Trophoblast cell (in vitro differentiated cells and primary cell): Measurements from ENCODE around the gene FUOM.

Experiments used
- DNase-seq, 2 donors: peaks; one replicate each; pipeline ENCODE4 v3.0.0-alpha.2; 2016
- H2AFZ ChIP-seq: 2 replicates; pipeline ENCODE4 v1.6.1; 2013; ENCODE audit warnings: low read length, moderate library complexity, mild to moderate bottlenecking; ENCODE audit not compliant: insufficient read depth, poor library complexity
- H2AK5ac ChIP-seq: 2 replicates; pipeline ENCODE4 v1.6.1; 2013; ENCODE audit warnings: mild to moderate bottlenecking, low read length
- H2BK120ac ChIP-seq: 2 replicates; pipeline ENCODE4 v1.6.1; 2013; ENCODE audit warnings: low read length, mild to moderate bottlenecking, moderate library complexity; ENCODE audit not compliant: insufficient read depth, poor library complexity
- H2BK12ac ChIP-seq: 2 replicates; pipeline ENCODE4 v1.6.1; 2013; ENCODE audit warnings: mild to moderate bottlenecking, low read length, moderate library complexity
- H2BK5ac ChIP-seq: 2 replicates; pipeline ENCODE4 v1.6.1; 2013; ENCODE audit warnings: low read length, low read depth, moderate library complexity, mild to moderate bottlenecking; ENCODE audit not compliant: poor library complexity
- H3K14ac ChIP-seq: 2 replicates; pipeline ENCODE4 v1.6.1; 2013; ENCODE audit warnings: mild to moderate bottlenecking, low read length
- H3K18ac ChIP-seq: 2 replicates; pipeline ENCODE4 v1.6.1; 2013; ENCODE audit warnings: mild to moderate bottlenecking, low read length
- H3K23ac ChIP-seq: 2 replicates; pipeline ENCODE4 v1.6.1; 2013; ENCODE audit warnings: low read length
- H3K27ac ChIP-seq: 2 replicates; pipeline ENCODE4 v1.5.1; 2013; ENCODE audit warnings: low read depth, mild to moderate bottlenecking, inconsistent platforms, low read length, moderate library complexity
- H3K27me3 ChIP-seq: 2 replicates; pipeline ENCODE4 v1.6.1; 2013; ENCODE audit warnings: inconsistent platforms, mild to moderate bottlenecking, low read length, moderate library complexity; ENCODE audit not compliant: insufficient read depth
- H3K36me3 ChIP-seq, 2 experiments: 1 replicate in 1 of 2; 2 replicates in 1 of 2; pipeline ENCODE4 v1.6.1; 2013; ENCODE audit warnings: low read length in 2 of 2, mild to moderate bottlenecking in 2 of 2, moderate library complexity in 1 of 2; ENCODE audit not compliant: insufficient read depth in 2 of 2, control insufficient read depth in 1 of 2
- H3K4ac ChIP-seq: 2 replicates; pipeline ENCODE4 v1.6.1; 2013; ENCODE audit warnings: low read depth, mild to moderate bottlenecking, low read length, moderate library complexity
- H3K4me1 ChIP-seq, 2 experiments: 1 replicate in 1 of 2; 2 replicates in 1 of 2; pipeline ENCODE4 v1.6.1; 2013; ENCODE audit warnings: low read length in 2 of 2, mild to moderate bottlenecking in 2 of 2, moderate library complexity in 1 of 2; ENCODE audit not compliant: insufficient read depth in 2 of 2, control insufficient read depth in 1 of 2
- H3K4me2 ChIP-seq: 2 replicates; pipeline ENCODE4 v1.6.1; 2013; ENCODE audit warnings: inconsistent platforms, mild to moderate bottlenecking, low read length, moderate library complexity
- H3K4me3 ChIP-seq: 2 replicates; pipeline ENCODE4 v1.5.1; 2013; ENCODE audit warnings: mild to moderate bottlenecking, low read depth, low read length, inconsistent platforms
- H3K79me1 ChIP-seq: one replicate; pipeline ENCODE4 v1.6.1; 2013; ENCODE audit warnings: low read length
- H3K79me2 ChIP-seq: 2 replicates; pipeline ENCODE4 v1.6.1; 2013; ENCODE audit warnings: low read length, mild to moderate bottlenecking; ENCODE audit not compliant: control insufficient read depth, insufficient read depth, poor library complexity
- H3K9ac ChIP-seq: 2 replicates; pipeline ENCODE4 v1.6.1; 2013; ENCODE audit warnings: mild to moderate bottlenecking, low read length
- H3K9me3 ChIP-seq: 2 replicates; pipeline ENCODE4 v1.6.1; 2013; ENCODE audit warnings: low read depth, mild to moderate bottlenecking, control low read depth, inconsistent platforms, low read length; ENCODE audit not compliant: insufficient read depth
- H4K12ac ChIP-seq: 2 replicates; pipeline ENCODE4 v1.6.1; 2013; ENCODE audit warnings: low read depth, mild to moderate bottlenecking, low read length, moderate library complexity
- H4K8ac ChIP-seq: 2 replicates; pipeline ENCODE4 v1.6.1; 2013; ENCODE audit warnings: low read depth, mild to moderate bottlenecking, low read length, moderate library complexity
- H4K91ac ChIP-seq: one replicate; pipeline ENCODE4 v1.6.1; 2013; ENCODE audit warnings: low read depth, mild to moderate bottlenecking, low read length, moderate library complexity
- WGBS: extraction: QIAGEN DNeasy Blood & Tissue Kit; methylation state at CpG from one replicate; pipeline ENCODE4 v1.1.7; 2013; ENCODE audit warnings: missing lambda C conversion rate; ENCODE audit not compliant: insufficient read length, insufficient coverage; ENCODE audit errors: extremely low coverage; 5-methylcytosine and 5-hydroxymethylcytosine counted together

Gene FUOM

GRCh38 chr10:133326745-133327650 is 30.8 kb downstream of the FUOM start:
- Histone ChIP-seq H2BK120ac (no peak overlapping the region), H2BK12ac (no peak overlapping the region), H3K36me3 (no peaks in the 10 kb centered on the region), H3K79me2 (no peaks in the 10 kb centered on the region), H2BK5ac (no peak overlapping the region), H2AK5ac (no peak overlapping the region), H3K23ac (no peak overlapping the region), H3K27me3 (peaks cover 23% of the 10 kb centered on the region), H3K27ac (no peak overlapping the region), H3K9me3 (peaks cover 4% of the 10 kb centered on the region), H4K12ac (no peak overlapping the region), H4K8ac (no peak overlapping the region), H2AFZ (no peak overlapping the region), H3K4me1 (peaks cover 7 to 16% of the 10 kb centered on the region in 2 experiments), H3K4ac (no peak overlapping the region), H3K4me3 (no peak overlapping the region), H3K18ac (no peak overlapping the region), H3K4me2 (no peak overlapping the region), H3K79me1 (no peaks in the 10 kb centered on the region), H3K14ac (no peak overlapping the region), H4K91ac (no peak overlapping the region), H3K9ac (no peak overlapping the region)
- no CpG with 5 or more reads among the region's 28 CpGs for WGBS
- no peak for DNase-seq

- Histone ChIP-seq H4K8ac (no peak overlapping the region), H2BK5ac (no peak overlapping the region), H3K27me3 (peaks cover 21% of the 10 kb centered on the region), H2AK5ac (no peak overlapping the region), H3K36me3 (no peaks in the 10 kb centered on the region), H3K9ac (no peak overlapping the region), H4K91ac (no peak overlapping the region), H3K23ac (no peak overlapping the region), H3K79me1 (no peaks in the 10 kb centered on the region), H3K9me3 (peaks cover 4% of the 10 kb centered on the region), H2BK12ac (no peak overlapping the region), H2BK120ac (no peak overlapping the region), H3K18ac (no peak overlapping the region), H3K79me2 (no peaks in the 10 kb centered on the region), H3K4me1 (peaks cover 7 to 16% of the 10 kb centered on the region in 2 experiments), H3K4ac (no peak overlapping the region), H3K4me2 (peak overlapping the region; percentile 59), H4K12ac (no peak overlapping the region), H3K27ac (no peak overlapping the region), H2AFZ (peak overlapping the region; percentile 10), H3K14ac (no peak overlapping the region), H3K4me3 (no peak overlapping the region)
- WGBS: no CpG with 5 or more reads among the region's 9 CpGs
- DNase-seq: no peak
These were observed 31.6 kb downstream of the FUOM start for GRCh38 chr10:133326223-133326551.

- H2AK5ac ChIP-seq: no peak overlapping the region
- H3K79me1 ChIP-seq: no peaks in the 10 kb centered on the region
- peak overlapping the region; percentile 59 for H3K4me2 ChIP-seq
- H3K27ac ChIP-seq: no peak overlapping the region
- H2BK120ac ChIP-seq: no peak overlapping the region
- H3K79me2 ChIP-seq: no peaks in the 10 kb centered on the region
- peaks cover 5% of the 10 kb centered on the region for H3K9me3 ChIP-seq
- H3K4me3 ChIP-seq: no peak overlapping the region
- H4K91ac ChIP-seq: no peak overlapping the region
- WGBS: no CpG with 5 or more reads among the region's 91 CpGs
- peak overlapping the region; percentile 10 for H2AFZ ChIP-seq
- no peak overlapping the region for H3K18ac ChIP-seq
- no peak overlapping the region for H2BK5ac ChIP-seq
- H3K4ac ChIP-seq: no peak overlapping the region
- H3K36me3 ChIP-seq: no peaks in the 10 kb centered on the region
- H3K4me1 ChIP-seq: peaks cover 7 to 16% of the 10 kb centered on the region in 2 experiments
- no peak overlapping the region for H4K12ac ChIP-seq
- DNase-seq: no peak
- H2BK12ac ChIP-seq: no peak overlapping the region
- no peak overlapping the region for H3K9ac ChIP-seq
- H4K8ac ChIP-seq: no peak overlapping the region
- peaks cover 21% of the 10 kb centered on the region for H3K27me3 ChIP-seq
- no peak overlapping the region for H3K23ac ChIP-seq
- no peak overlapping the region for H3K14ac ChIP-seq
These were observed 32.2 kb downstream of the FUOM start for GRCh38 chr10:133325440-133326222.

- no peak overlapping the region for H2AK5ac ChIP-seq
- no peak overlapping the region for H4K12ac ChIP-seq
- H4K91ac ChIP-seq: no peak overlapping the region
- no CpG with 5 or more reads among the region's 20 CpGs for WGBS
- H3K18ac ChIP-seq: no peak overlapping the region
- no peak overlapping the region for H3K27ac ChIP-seq
- no peak overlapping the region for H3K4me2 ChIP-seq
- peaks cover 7 to 16% of the 10 kb centered on the region in 2 experiments for H3K4me1 ChIP-seq
- no peak overlapping the region for H3K23ac ChIP-seq
- H3K36me3 ChIP-seq: no peaks in the 10 kb centered on the region
- no peak overlapping the region for H2BK5ac ChIP-seq
- H3K9me3 ChIP-seq: peaks cover 5% of the 10 kb centered on the region
- no peak overlapping the region for H2BK120ac ChIP-seq
- H2AFZ ChIP-seq: no peak overlapping the region
- no peaks in the 10 kb centered on the region for H3K79me1 ChIP-seq
- no peak overlapping the region for H3K4me3 ChIP-seq
- no peak overlapping the region for H2BK12ac ChIP-seq
- H3K4ac ChIP-seq: no peak overlapping the region
- H3K79me2 ChIP-seq: no peaks in the 10 kb centered on the region
- DNase-seq: no peak
- H3K14ac ChIP-seq: no peak overlapping the region
- no peak overlapping the region for H3K9ac ChIP-seq
- no peak overlapping the region for H4K8ac ChIP-seq
- H3K27me3 ChIP-seq: peaks cover 21% of the 10 kb centered on the region
These were observed 33.0 kb downstream of the FUOM start for GRCh38 chr10:133324857-133325260.
